ENCODE data around the gene CEP126. TPM values are rescaled to one million over a fixed set of nuclear protein-coding genes. Genes with fewer than 3 reads are reported as not detected.

CEP126 gene
- total and polyA plus RNA-seq, 2 of the 13 experiments (the other 11 are each of a cell fraction or from before 2014, with no cell fraction given), result 1.4 to 1.7 TPM

- TF ChIP-seq ZNF710 (CRISPR knock-in tag; IDR thresholded peaks at IDR 0.05; ENCODE audit: borderline replicate concordance), result peak; percentile 51; the same call in 1 of the 2 replicates
- peak; percentile 71 for TF ChIP-seq KAT8 (CRISPR knock-in tag; IDR thresholded peaks at IDR 0.05)
- peak; percentile 52; the same call in 1 of the 2 replicates for TF ChIP-seq HDAC1 (CRISPR knock-in tag; IDR thresholded peaks at IDR 0.05)
- TF ChIP-seq ZNF136 (CRISPR knock-in tag; IDR thresholded peaks at IDR 0.05; ENCODE audit: low read depth), result peak; percentile 77; the same call in 1 of the 2 replicates
- TF ChIP-seq TBX2 (CRISPR knock-in tag; IDR thresholded peaks at IDR 0.05; ENCODE audit: borderline replicate concordance), result peak; percentile 88
- TF ChIP-seq ETV6 (CRISPR knock-in tag; conservative IDR thresholded peaks at IDR 0.05), result peak; percentile 60; the same call in 1 of the 2 replicates
- peak; percentile 78; the same call in 1 of the 2 replicates for TF ChIP-seq HMG20B (CRISPR knock-in tag; conservative IDR thresholded peaks at IDR 0.05)
- peak; percentile 78 for TF ChIP-seq SAP130 (CRISPR knock-in tag; IDR thresholded peaks at IDR 0.05; ENCODE audit: low read depth)
- peak; percentile 65; the same call in 1 of the 2 replicates for TF ChIP-seq MIER2 (CRISPR knock-in tag; IDR thresholded peaks at IDR 0.05)
- peak; percentile 73 for TF ChIP-seq NR2F6 (IDR thresholded peaks at IDR 0.05)
- TF ChIP-seq NR2F6 (CRISPR knock-in tag; IDR thresholded peaks at IDR 0.05), result peak; percentile 66
- peak; percentile 98 for TF ChIP-seq AHDC1 (CRISPR knock-in tag; IDR thresholded peaks at IDR 0.05; ENCODE audit: borderline replicate concordance)
- TF ChIP-seq MEF2D (CRISPR knock-in tag; IDR thresholded peaks at IDR 0.05), result 0 out of 2 replicates have a peak, but pooled peaks have one; percentile 23
- peak; percentile 78; the same call in 1 of the 2 replicates for TF ChIP-seq TOE1 (CRISPR knock-in tag; IDR thresholded peaks at IDR 0.05)
- TF ChIP-seq SKI (IDR thresholded peaks at IDR 0.05; ENCODE audit: partially characterized antibody), result peak; percentile 90
- TF ChIP-seq SOX13 (IDR thresholded peaks at IDR 0.05), result peak; percentile 83
- TF ChIP-seq SOX13 (CRISPR knock-in tag; conservative IDR thresholded peaks at IDR 0.05 in 1 of 2, IDR thresholded peaks at IDR 0.05 in 1 of 2), result peak in 1 of 2 experiments; percentile 95; a peak in 2 of 4 replicates
- peak; percentile 54 for TF ChIP-seq FOSL2 (CRISPR knock-in tag; IDR thresholded peaks at IDR 0.05)
- TF ChIP-seq ARNTL (CRISPR knock-in tag; IDR thresholded peaks at IDR 0.05), result 0 out of 2 replicates have a peak, but pooled peaks have one; percentile 28
- peak; percentile 99 for TF ChIP-seq HMG20A (CRISPR knock-in tag; IDR thresholded peaks at IDR 0.05; ENCODE audit: borderline replicate concordance)
- peak; percentile 86 for TF ChIP-seq ELF3 (CRISPR knock-in tag; IDR thresholded peaks at IDR 0.05)
Measured at GRCh38 chr11:101994052-101994469, 79.3 kb downstream of the CEP126 start (continued).

Data from HepG2 (cell line).